ENCODE measurements around the gene MBNL1.

The MBNL1 gene

DNA sequence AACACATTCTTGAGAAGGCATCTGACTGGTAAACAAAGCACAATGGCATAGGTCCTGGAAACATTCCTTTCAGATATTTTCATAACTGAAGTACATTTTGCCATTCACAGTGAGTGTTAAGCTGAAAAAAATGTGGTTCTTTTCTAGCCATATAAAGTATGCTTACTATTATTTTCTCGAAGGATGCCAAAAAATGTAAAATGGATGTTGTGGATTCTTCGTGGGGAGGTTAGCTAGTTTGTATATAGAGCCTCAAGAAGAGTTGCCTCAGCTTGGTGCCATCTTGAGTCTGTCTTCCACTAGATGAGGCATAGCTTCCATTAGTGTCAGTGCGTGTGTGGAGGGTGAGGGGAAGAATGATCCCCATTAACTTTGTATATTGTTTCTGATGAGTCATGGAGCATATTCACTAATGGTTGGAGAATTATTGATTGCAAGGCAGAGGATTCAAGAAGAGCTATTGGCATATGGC, 4.1 kb downstream of the MBNL1 start:
- no peak for TF ChIP-seq ZFX (IDR thresholded peaks at IDR 0.05; ENCODE audit: borderline replicate concordance)
- TF ChIP-seq, protein P1, sequence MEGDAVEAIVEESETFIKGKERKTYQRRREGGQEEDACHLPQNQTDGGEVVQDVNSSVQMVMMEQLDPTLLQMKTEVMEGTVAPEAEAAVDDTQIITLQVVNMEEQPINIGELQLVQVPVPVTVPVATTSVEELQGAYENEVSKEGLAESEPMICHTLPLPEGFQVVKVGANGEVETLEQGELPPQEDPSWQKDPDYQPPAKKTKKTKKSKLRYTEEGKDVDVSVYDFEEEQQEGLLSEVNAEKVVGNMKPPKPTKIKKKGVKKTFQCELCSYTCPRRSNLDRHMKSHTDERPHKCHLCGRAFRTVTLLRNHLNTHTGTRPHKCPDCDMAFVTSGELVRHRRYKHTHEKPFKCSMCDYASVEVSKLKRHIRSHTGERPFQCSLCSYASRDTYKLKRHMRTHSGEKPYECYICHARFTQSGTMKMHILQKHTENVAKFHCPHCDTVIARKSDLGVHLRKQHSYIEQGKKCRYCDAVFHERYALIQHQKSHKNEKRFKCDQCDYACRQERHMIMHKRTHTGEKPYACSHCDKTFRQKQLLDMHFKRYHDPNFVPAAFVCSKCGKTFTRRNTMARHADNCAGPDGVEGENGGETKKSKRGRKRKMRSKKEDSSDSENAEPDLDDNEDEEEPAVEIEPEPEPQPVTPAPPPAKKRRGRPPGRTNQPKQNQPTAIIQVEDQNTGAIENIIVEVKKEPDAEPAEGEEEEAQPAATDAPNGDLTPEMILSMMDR (IDR thresholded peaks at IDR 0.05): no peak

DNA sequence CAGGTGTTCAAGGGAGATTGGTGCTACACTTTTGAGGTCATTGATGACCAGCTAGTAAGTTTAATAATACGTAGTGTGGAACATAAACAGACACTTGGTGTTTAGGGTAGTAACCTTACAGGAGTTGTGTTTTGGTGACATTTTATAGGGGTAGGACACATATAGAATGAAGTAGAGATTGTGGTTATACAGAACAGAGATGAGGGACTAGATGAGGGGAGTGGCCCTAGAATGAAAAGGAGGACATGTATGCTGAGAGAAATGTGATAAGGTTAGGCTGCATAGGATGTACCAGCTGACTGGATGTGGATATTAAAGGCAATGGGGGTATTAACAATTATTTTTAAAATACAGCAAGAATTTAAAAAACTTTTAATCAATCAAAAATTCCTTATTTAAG, 8.0 kb downstream of the MBNL1 start:
- no peak overlapping the region for H3K27ac ChIP-seq

More for the DNA sequence above, 4.1 kb downstream of the MBNL1 start:
- H3K27ac ChIP-seq: no peak overlapping the region

DNA sequence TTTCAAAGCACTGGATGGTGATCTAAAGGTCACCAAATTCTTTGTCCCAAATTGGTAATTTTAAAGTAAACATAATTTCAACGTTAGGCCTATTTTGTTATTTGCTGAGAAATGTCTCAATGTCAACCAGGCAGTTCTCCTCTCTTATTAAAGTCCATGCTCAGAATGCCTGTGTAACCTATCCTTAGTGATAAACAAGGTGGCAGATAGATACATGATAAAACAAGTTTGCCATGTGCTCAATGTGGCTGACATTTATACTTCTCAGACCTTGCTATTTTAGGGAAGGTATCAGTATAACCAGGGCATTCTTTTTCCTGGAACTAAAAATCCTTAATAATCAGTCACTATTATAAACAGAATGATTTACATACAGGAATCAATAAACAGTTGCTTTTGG, 8.5 kb downstream of the MBNL1 start:
- TF ChIP-seq, protein P1 (IDR thresholded peaks at IDR 0.05): no peak
- no peak for TF ChIP-seq ZFX (IDR thresholded peaks at IDR 0.05; ENCODE audit: borderline replicate concordance)
- no peak overlapping the region for H3K27ac ChIP-seq

More for the DNA sequence above, 8.0 kb downstream of the MBNL1 start:
- TF ChIP-seq, protein P1 (IDR thresholded peaks at IDR 0.05): no peak

DNA sequence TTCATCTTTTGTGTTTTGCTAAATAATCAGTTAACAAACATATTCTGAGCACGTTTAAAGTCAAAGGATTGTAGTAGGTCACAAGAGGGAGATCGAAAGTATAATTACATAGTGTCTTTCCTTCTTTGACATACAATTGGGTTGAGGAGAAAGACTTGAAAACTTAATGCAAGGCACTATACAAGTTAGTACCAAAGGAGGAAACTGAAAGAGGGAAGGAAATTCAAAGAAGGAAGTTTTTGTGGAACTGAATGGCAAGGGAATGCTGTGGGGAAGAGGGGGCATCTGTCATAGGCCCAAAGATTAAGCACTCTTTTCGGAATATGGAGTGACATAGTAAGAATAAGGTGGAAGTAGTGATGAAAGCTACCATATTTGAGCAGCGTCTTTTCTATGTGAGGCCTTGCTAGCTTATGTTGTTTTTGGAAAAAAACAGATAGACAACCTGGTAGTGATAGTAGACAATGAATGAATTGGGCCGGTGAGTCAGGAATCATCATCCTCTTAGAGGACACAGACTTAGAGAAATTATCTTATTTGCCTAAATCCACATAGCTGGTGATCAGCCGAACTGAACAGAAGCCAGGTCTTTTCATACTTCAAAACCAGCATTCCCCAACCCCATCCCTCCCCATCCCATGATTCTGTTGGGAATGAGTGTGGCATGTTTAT, 10.2 kb downstream of the MBNL1 start:
- no peak for TF ChIP-seq ZFX (IDR thresholded peaks at IDR 0.05; ENCODE audit: borderline replicate concordance)
- TF ChIP-seq, protein P1 (IDR thresholded peaks at IDR 0.05): no peak
- no peak overlapping the region for H3K27ac ChIP-seq

DNA sequence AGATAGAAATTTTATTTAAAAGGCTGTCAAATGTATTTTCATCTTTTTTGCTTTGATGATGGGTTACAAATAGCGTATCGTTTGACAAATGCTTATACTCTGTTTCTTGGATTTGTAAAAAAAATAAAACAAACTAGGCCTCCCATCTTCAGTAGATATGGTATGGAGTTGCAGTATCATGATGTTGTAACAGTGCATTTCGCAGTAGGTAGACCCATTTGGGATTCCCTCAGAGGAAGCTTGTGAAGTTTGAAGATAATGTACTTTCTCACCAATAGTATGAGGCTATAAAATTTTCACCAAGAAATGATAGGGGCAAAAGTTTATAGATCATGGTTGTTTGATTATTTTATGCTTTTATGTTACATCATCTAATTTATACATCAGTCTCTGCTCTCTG, 10.8 kb downstream of the MBNL1 start:
- no peak overlapping the region for H3K27ac ChIP-seq
- TF ChIP-seq, protein P1 (IDR thresholded peaks at IDR 0.05): no peak
- TF ChIP-seq ZFX (IDR thresholded peaks at IDR 0.05; ENCODE audit: borderline replicate concordance): no peak

DNA sequence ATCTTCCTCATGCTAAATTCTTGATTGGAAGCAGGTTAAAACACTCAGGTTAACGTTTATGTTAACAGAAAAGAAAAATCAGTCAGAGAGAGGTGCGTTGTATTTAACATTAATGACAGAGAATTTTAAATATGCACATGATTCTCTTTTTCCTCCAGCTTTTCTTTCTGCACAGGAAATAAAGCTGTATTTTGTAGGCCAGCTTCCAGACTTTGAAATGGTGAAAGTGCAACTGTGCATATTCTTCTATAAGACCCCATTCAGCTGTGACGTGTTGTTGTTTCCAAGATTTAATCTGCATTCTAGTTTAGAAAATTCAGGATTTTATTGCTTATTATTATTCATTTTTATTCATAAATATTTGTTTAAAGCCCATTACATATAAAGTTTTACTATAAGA, 11.8 kb downstream of the MBNL1 start:
- TF ChIP-seq ZFX (IDR thresholded peaks at IDR 0.05; ENCODE audit: borderline replicate concordance): no peak
- TF ChIP-seq, protein P1 (IDR thresholded peaks at IDR 0.05): no peak
- no peak overlapping the region for H3K27ac ChIP-seq

DNA sequence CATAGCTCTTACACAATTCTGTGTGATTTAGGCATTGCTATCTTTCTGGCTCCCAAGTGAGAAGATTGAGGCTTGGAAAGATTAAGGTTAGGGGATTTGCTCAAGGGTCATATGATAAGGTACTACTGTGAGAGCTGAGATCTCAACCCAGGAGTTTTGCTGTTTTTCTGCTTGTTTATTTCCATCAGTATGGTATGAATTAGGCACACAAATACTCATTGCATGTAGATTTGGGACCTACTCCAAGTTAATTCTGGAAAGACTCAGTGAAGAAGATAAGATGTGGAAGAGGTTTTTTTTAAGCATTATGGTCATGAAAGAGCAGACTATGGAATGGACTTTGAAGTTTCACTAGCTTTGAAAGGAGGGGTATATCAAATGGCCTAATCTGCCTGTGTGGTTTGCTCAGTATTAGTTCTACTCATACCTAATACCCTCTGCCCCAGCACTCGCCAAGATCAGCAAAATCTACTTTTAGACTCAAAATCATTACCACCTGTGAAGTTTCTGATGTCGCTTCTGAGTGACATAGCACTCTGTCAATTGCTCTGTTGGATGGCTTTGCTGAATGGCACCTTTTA, 12.5 kb downstream of the MBNL1 start:
- no peak overlapping the region for H3K27ac ChIP-seq
- TF ChIP-seq, protein P1 (IDR thresholded peaks at IDR 0.05): no peak
- TF ChIP-seq ZFX (IDR thresholded peaks at IDR 0.05; ENCODE audit: borderline replicate concordance): no peak
